HCT116 (cell line): ENCODE data around the gene WDR17. TPM values are rescaled to one million over a fixed set of nuclear protein-coding genes. Genes with fewer than 3 reads are reported as not detected.
A peak's percentile ranks its signal among the peaks of the same experiment; 100 is the strongest.

Source experiments
- ATAC-seq: fragments of 200-7000 bp; cut with Tn5 transposase; 2 replicates; pipeline ENCODE4 v1.9.1; 2020; ENCODE audit warnings: mild to moderate bottlenecking, moderate library complexity
- BruUV-seq: library from RNA; stranded (reverse); fragments of 400-500 nt; replicated peaks from 2 replicates; lab custom pipeline; 2021; lab: Mats Ljungman, UMichigan
- CTCF ChIA-PET: fragments of 300-600 bp; sonication (Branson Sonifier 250); formaldehyde crosslinking; loops from one replicate; lab custom pipeline; 2021; ENCODE audit warnings: antibody characterized with exemption; lab: Charles Lee
- POLR2A ChIA-PET: fragments of 300-600, 350-600 bp; sonication (Branson Sonifier 250); formaldehyde crosslinking; loops from one replicate; lab custom pipeline; 2021; ENCODE audit warnings: antibody characterized with exemption; lab: Charles Lee
- RAD21 ChIA-PET, 2 experiments: fragments of 300-600 bp; sonication (Branson Sonifier 250); formaldehyde crosslinking; loops; one replicate each; lab custom pipeline; 2023; ENCODE audit warnings: low total read pairs in 2 of 2; ENCODE audit not compliant: uncharacterized antibody in 2 of 2, unreplicated experiment in 2 of 2, low non-redundant PET in 1 of 2; lab: Charles Lee
- DNase-seq: peaks from one replicate; pipeline ENCODE4 v3.0.0-alpha.2; 2010; ENCODE audit warnings: low read depth, low spot score
- H2AFZ ChIP-seq: fragments of 200-600 bp; shearing (Covaris generic), sonication (generic); 2 replicates; pipeline ENCODE4 v1.6.1; 2017; ENCODE audit warnings: low read depth, mixed run types, mixed read lengths, antibody characterized with exemption, low read length; ENCODE audit not compliant: poor library complexity, severe bottlenecking
- H3K27ac ChIP-seq: 2 replicates; pipeline ENCODE4 v1.5.1; 2012; ENCODE audit warnings: low read depth, low read length
- H3K27me3 ChIP-seq: fragments of 200-600 bp; sonication (generic); 2 replicates; pipeline ENCODE4 v1.6.1; 2016; ENCODE audit warnings: mixed run types, low read length, mixed read lengths; ENCODE audit not compliant: insufficient read depth
- H3K36me3 ChIP-seq, 2 experiments: fragments of 200-500 bp in 1 of 2; fragments of 200-600 bp in 1 of 2; sonication (Bioruptor generic) in 1 of 2; sonication (generic) in 1 of 2; 2 replicates each; pipeline versions ENCODE4 v1.5.1 to v1.6.1; 2014 to 2016; ENCODE audit warnings: low read length in 2 of 2, inconsistent platforms in 1 of 2, mixed read lengths in 1 of 2, mixed run types in 1 of 2; ENCODE audit not compliant: insufficient read depth in 2 of 2, control insufficient read depth in 1 of 2
- H3K4me1 ChIP-seq, 2 experiments: fragments of 200-600 bp in 1 of 2; sonication (generic) in 1 of 2; 2 replicates each; pipeline versions ENCODE4 v1.5.1 to v1.6.1; 2012 to 2017; ENCODE audit warnings: low read length in 2 of 2, inconsistent platforms in 1 of 2, mild to moderate bottlenecking in 1 of 2, mixed read lengths in 1 of 2, mixed run types in 1 of 2, moderate library complexity in 1 of 2; ENCODE audit not compliant: insufficient read depth in 2 of 2, control insufficient read depth in 1 of 2
- H3K4me2 ChIP-seq: fragments of 200-600 bp; sonication (generic); 2 replicates; pipeline ENCODE4 v1.6.1; 2017; ENCODE audit warnings: mixed run types, low read length, mixed read lengths
- H3K4me3 ChIP-seq, 2 experiments: fragments of 200-600 bp in 1 of 2; sonication (generic) in 1 of 2; replicated peaks in 1 of 2; 2 replicates each; pipeline ENCODE4 v1.5.1; 2011 to 2016; ENCODE audit warnings: low read length in 2 of 2, control low read depth in 1 of 2, low read depth in 1 of 2, mild to moderate bottlenecking in 1 of 2, mixed read lengths in 1 of 2, mixed run types in 1 of 2
- H3K79me2 ChIP-seq: fragments of 200-600 bp; sonication (generic); 2 replicates; pipeline ENCODE4 v1.6.1; 2017; ENCODE audit warnings: mild to moderate bottlenecking, mixed run types, low read length, moderate library complexity, mixed read lengths; ENCODE audit not compliant: insufficient read depth
- H3K9ac ChIP-seq: fragments of 200-600 bp; sonication (generic); 2 replicates; pipeline ENCODE4 v1.6.1; 2016; ENCODE audit warnings: low read length, mixed read lengths
- H3K9me2 ChIP-seq: fragments of 200-600 bp; sonication (generic), shearing (Covaris generic); 2 replicates; pipeline ENCODE4 v1.6.1; 2017; ENCODE audit warnings: mixed run types, mild to moderate bottlenecking, moderate library complexity; ENCODE audit not compliant: insufficient read depth
- H3K9me3 ChIP-seq, 2 experiments: fragments of 200-500 bp in 1 of 2; fragments of 200-600 bp in 1 of 2; sonication (Bioruptor generic) in 1 of 2; sonication (generic) in 1 of 2; 2 replicates each; pipeline ENCODE4 v1.6.1; 2014 to 2017; ENCODE audit warnings: low read length in 2 of 2, mixed read lengths in 2 of 2, inconsistent platforms in 1 of 2, low read depth in 1 of 2, mild to moderate bottlenecking in 1 of 2, mixed run types in 1 of 2, moderate library complexity in 1 of 2; ENCODE audit not compliant: control insufficient read depth in 1 of 2, insufficient read depth in 1 of 2
- H4K20me1 ChIP-seq: fragments of 200-600 bp; sonication (generic), shearing (Covaris generic); 2 replicates; pipeline ENCODE4 v1.6.1; 2017; ENCODE audit warnings: mixed run types, mild to moderate bottlenecking, moderate library complexity; ENCODE audit not compliant: insufficient read depth
- EZH2phosphoT487 ChIP-seq: fragments of 200-600 bp; IDR thresholded peaks from 2 replicates; pipeline ENCODE4 v1.6.1; 2018; ENCODE audit warnings: antibody characterized with exemption, borderline replicate concordance
- FOSL1 ChIP-seq: IDR thresholded peaks from 2 replicates; pipeline ENCODE4 v1.6.1; 2012; ENCODE audit warnings: low read depth
- POLR2AphosphoS5 ChIP-seq: IDR thresholded peaks from 2 replicates; pipeline ENCODE4 v1.6.1; 2011; ENCODE audit warnings: mild to moderate bottlenecking, low read depth, low read length, moderate library complexity
- RAD21 ChIP-seq: IDR thresholded peaks from 2 replicates; pipeline ENCODE4 v1.6.1; 2012; ENCODE audit warnings: low read depth, mild to moderate bottlenecking
- SP1 ChIP-seq: IDR thresholded peaks from 2 replicates; pipeline ENCODE4 v1.6.1; 2012; ENCODE audit warnings: low read depth
- SRF ChIP-seq: IDR thresholded peaks from 2 replicates; pipeline ENCODE4 v1.6.1; 2012; ENCODE audit warnings: low read depth
- YY1 ChIP-seq: IDR thresholded peaks from 2 replicates; pipeline ENCODE4 v1.6.1; 2011; ENCODE audit warnings: low read length, low read depth, moderate library complexity, mild to moderate bottlenecking; ENCODE audit not compliant: insufficient replicate concordance; ENCODE audit errors: extremely low read depth
- intact Hi-C: fragments of 100-400 bp; cut with micrococcal nuclease; formaldehyde crosslinking; loops from 2 replicates; pipeline ENCODE4 v1.10.0; 2022
- total RNA-seq: library from RNA; stranded (reverse); gene quantifications from one replicate; pipeline ENCODE4 v1.2.1, GENCODE V29; 2021; ENCODE audit not compliant: unreplicated experiment
- TF ChIP-seq, protein P1 (sequence below): IDR thresholded peaks from 2 replicates; pipeline ENCODE4 v1.6.1; 2012
- TF ChIP-seq, protein P2 (sequence below), 3 experiments: fragments of 200-600 bp in 1 of 3; sonication (generic) in 1 of 3; IDR thresholded peaks in 2 of 3; conservative IDR thresholded peaks in 1 of 3; 2 replicates each; pipeline ENCODE4 v1.5.1; 2012 to 2017; ENCODE audit warnings: low read depth in 2 of 3, low read length in 2 of 3, antibody characterized with exemption in 1 of 3, borderline replicate concordance in 1 of 3, control low read depth in 1 of 3, mild to moderate bottlenecking in 1 of 3, mixed read lengths in 1 of 3, mixed run types in 1 of 3, moderate library complexity in 1 of 3; ENCODE audit not compliant: insufficient read depth in 1 of 3

Gene WDR17
- total RNA-seq, 1 experiment from 2014 or later, result 0.20 TPM

DNA sequence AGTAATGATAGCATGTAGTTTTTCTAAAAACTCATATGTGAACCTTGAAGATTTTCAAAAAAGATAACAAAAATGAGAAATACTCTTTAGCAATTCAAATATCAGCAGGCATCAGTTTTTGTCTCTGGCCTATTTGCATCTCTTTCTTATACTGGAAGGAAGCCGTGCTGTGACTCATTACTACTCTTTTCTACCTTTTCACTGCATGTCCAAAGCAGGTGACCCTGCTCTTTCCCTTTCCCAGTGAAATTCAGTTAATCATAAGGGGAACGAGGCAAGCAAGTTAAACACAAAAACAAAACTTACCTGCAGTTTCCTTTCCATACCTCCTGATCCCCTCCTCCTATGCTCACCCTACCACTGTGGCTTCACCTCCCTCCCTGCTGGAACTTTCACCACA, 120.4 kb downstream of the WDR17 start:
- Histone ChIP-seq H3K4me1 (peaks cover 0 to 19% of the 10 kb centered on the region in 2 experiments; a peak in 2 of 4 replicates), H3K27ac (no peak overlapping the region)
- no TSS peak for BruUV-seq
- TF ChIP-seq YY1, result no peak
- no peak for TF ChIP-seq SP1
- TF ChIP-seq FOSL1, result no peak
- no peak for TF ChIP-seq SRF
- no peak for TF ChIP-seq RAD21
- no peak for TF ChIP-seq POLR2AphosphoS5
- TF ChIP-seq, protein P1, sequence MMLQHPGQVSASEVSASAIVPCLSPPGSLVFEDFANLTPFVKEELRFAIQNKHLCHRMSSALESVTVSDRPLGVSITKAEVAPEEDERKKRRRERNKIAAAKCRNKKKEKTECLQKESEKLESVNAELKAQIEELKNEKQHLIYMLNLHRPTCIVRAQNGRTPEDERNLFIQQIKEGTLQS, result no peak
- no peak for TF ChIP-seq EZH2phosphoT487
- TF ChIP-seq, protein P2, sequence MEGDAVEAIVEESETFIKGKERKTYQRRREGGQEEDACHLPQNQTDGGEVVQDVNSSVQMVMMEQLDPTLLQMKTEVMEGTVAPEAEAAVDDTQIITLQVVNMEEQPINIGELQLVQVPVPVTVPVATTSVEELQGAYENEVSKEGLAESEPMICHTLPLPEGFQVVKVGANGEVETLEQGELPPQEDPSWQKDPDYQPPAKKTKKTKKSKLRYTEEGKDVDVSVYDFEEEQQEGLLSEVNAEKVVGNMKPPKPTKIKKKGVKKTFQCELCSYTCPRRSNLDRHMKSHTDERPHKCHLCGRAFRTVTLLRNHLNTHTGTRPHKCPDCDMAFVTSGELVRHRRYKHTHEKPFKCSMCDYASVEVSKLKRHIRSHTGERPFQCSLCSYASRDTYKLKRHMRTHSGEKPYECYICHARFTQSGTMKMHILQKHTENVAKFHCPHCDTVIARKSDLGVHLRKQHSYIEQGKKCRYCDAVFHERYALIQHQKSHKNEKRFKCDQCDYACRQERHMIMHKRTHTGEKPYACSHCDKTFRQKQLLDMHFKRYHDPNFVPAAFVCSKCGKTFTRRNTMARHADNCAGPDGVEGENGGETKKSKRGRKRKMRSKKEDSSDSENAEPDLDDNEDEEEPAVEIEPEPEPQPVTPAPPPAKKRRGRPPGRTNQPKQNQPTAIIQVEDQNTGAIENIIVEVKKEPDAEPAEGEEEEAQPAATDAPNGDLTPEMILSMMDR (IDR thresholded peaks at IDR 0.05 in 2 of 3, conservative IDR thresholded peaks at IDR 0.05 in 1 of 3; ENCODE audit: borderline replicate concordance in 1 of 3, insufficient read depth in 1 of 3, low read depth in 2 of 3, low read length in 2 of 3), result no peak
- TF ChIP-seq, all 23 proteins: peak for 0
- Histone ChIP-seq H3K79me2 (no peaks in the 10 kb centered on the region), H3K9ac (no peak overlapping the region), H4K20me1 (no peaks in the 10 kb centered on the region), H3K4me2 (no peak overlapping the region), H3K9me2 (no peaks in the 10 kb centered on the region), H3K9me3 (no peaks in the 10 kb centered on the region), H2AFZ (peak overlapping the region; percentile 77), H3K36me3 (no peaks in the 10 kb centered on the region), H3K27me3 (no peaks in the 10 kb centered on the region), H3K4me3 (no peak overlapping the region)
- RAD21 ChIA-PET, result no interaction called here
- CTCF ChIA-PET, result no interaction called here
- ATAC-seq (no peak), DNase-seq (no peak)
- POLR2A ChIA-PET, result no interaction called here
- intact Hi-C loops, result no loop called here
